Measurements from ENCODE around the gene GLRX2.
A peak's percentile ranks its signal among the peaks of the same experiment; 100 is the strongest.
"Not testable (repeated sequence)": the region's sequence is repeated elsewhere in the genome, so short reads cannot be mapped to it uniquely, and the experiment has no call there.

The GLRX2 gene

DNA sequence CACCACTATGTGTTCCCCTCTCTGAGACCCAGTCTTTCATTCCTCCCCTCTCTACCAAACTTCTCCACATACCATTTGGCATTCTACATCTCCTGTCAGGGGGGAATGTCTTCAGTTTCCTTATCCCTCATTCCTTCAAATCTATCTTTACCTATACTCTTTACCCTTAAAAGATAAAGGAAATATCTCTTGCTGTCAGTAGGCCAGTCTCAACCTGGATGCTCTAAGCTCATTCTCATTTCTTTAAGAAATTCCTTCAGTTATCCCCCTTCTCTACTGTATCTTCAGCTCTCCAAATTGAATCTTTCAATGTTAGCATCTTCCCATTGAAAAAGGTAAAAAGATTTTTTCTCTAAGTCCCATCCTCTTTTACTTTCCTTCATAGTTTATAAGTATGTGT lies 39.3 kb downstream of the GLRX2 start:
- no peak for DNase-seq (ENCODE audit: low read depth)

DNA sequence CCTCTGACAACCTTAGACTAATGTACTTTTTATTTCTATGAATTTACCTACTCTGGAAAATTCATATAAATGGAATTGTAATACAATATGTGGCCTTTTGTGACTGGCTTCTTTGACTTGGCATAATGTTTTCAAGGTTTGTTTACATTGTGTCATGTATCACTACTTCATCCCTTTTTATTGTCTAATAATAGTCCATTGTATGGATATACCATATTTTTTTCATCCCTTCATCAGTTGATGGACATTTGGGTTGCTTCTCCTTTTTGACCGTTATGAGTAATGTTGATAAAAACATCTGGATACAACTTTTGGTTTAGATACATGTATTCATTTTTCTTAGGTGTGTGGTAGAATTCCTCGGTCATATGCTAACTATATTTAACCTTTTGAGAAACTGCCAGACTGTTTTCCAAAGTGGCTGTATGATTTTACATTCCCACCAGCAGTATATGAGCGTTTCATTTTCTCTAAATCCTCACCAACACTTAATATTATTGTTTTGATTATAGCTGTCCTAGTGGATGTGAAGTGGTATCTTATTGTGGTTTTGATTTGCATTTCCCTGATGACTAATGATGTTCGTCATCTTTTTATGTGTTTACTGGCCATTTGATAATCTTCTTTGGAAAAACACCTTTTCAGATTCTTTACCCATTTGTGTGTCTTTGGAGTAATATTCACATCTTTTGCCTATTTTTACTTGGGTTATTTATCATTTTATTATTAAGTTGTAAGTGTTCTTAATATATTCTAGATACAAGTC lies 42.3 kb downstream of the GLRX2 start:
- DNase-seq (ENCODE audit: low read depth): no peak

GRCh38 chr1:193060938-193061337 lies 44.3 kb downstream of the GLRX2 start:
- DNase-seq (ENCODE audit: low read depth): no peak

DNA sequence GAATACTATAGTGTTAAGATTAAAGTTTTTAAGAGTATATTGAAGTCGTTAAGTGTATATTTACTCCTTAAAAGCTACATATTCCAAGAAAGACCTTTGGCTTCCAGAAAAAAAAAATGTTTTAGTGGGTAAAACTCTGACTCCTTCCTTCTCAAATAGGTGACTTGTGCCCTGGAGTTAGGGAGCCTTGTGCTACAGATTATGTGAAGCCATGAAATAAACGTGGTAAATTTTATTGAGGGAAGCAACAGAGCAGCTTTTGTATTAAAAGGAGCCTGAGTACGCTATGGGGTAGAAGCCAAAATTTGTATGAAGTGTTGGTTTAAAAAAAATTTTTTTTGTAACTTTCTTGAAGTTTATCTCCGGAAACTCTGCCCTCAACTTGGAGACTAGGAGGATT lies 44.8 kb downstream of the GLRX2 start:
- no peak for DNase-seq (ENCODE audit: low read depth)

GRCh38 chr1:193060115-193060403 lies 45.2 kb downstream of the GLRX2 start:
- DNase-seq (ENCODE audit: low read depth): no peak

GRCh38 chr1:193059282-193060114 lies 45.7 kb downstream of the GLRX2 start, which contains the start of the genes RO60 and UCHL5:
RO60 (plus strand) TSS chr1:193059612; CDS start chr1:193069055, 9,443 bp downstream.
UCHL5 (minus strand) TSS chr1:193059360; CDS start chr1:193059260, 100 bp downstream.
- DNase-seq (ENCODE audit: low read depth): peak; percentile 91

DNA sequence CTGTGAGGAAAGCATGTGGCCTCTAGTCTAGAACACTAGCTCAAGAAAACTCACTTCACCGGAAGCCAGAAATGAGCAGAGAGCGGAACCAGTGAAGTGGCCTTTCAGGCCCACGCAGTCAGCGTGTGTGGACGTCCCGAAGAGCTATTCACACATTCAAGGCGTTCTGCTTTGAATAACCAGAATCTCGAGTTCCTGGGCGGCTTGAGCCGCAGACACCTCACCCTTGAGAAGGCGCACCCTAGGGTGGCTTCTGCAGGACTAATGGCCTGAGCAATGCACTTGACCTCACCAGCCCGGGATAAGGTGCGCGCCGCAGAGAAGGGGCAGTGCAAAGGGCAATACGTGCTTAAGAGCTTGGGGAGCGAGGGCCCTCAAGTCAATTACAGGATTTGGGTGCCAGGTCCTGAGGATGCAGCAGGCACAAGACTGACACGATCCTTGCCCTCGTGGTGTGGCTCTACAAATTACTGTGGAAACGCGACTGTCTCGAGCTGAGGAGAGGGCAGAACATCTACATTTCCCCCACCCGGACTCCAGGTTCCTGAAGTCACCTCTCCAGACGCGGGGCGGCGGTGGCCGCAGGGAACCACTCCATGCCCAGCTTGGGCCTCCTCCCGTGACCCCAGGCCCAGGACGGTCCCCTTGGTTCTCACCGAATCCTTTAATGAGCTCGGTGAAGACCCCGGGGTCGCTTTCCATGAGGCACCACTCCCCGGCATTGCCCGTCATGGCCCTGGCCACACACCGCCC lies 46.5 kb downstream of the GLRX2 start:
- DNase-seq (ENCODE audit: low read depth): peak; percentile 46

DNA sequence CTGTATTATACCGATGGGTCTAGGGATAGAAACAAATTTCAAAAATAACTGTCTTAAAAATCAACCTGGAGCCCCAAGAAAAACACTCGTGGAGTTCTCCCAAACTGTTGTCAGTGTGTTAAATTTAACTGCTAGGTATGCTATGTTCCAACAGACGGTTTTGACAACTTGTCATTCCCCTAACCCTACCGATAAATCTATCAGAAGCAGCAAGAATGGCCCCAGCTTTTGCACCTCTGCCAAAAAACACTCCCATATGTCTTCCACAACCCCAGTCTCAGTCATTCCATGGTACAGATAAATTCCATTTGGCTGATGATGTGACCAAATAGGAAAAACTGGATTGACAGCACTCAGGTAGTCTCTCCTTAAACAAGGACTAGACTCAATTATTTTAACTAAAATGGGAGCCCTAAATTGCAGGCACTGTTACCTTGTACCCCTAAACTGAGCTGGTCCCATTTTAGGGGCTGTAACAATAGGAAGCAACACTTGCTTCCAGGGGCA lies 51.0 kb downstream of the GLRX2 start:
- DNase-seq (ENCODE audit: low read depth): no peak

DNA sequence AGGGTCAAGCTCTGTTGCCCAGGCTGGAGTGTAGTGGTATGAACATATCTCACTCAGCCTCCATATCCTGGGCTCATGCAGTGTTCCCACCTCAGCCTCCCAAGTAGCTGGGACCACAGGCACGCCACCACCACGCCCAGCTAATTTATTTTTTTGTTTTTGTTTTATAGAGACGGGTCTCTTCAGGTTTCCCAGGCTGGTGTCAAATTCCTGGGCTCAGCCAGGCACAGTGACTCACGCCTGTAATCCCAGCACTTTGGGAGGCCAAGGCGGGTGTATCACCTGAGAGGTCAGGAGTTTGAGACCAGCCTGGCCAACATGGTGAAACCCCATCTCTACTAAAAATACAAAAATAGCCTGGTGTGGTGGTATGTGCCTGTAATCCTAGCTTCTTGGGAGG lies 56.3 kb downstream of the GLRX2 start:
- not testable (repeated sequence) for DNase-seq (ENCODE audit: low read depth)

Measured in activated T-helper 9 cell treated with anti-CD3 and anti-CD28 coated beads, Interleukin-2, amount 50 U/mL, for 16 hours (primary cell).